Effector CD4-positive, alpha-beta T cell (primary cell): ENCODE measurements around the gene AP5Z1.
A peak's percentile ranks its signal among the peaks of the same experiment; 100 is the strongest.
"Not testable (repeated sequence)": the region's sequence is repeated elsewhere in the genome, so short reads cannot be mapped to it uniquely, and the experiment has no call there.

ENCODE experiments used
- DNase-seq: peaks from one replicate; pipeline ENCODE4 v3.0.0-alpha.2; 2020

Gene AP5Z1

GRCh38 chr7:4788627-4789189 lies 13.3 kb downstream of the AP5Z1 start:
- no peak for DNase-seq

- DNase-seq = no peak
Observed at GRCh38 chr7:4789194-4790077, 14.0 kb downstream of the AP5Z1 start.

- no peak for DNase-seq
Observed at GRCh38 chr7:4790078-4790465, 14.6 kb downstream of the AP5Z1 start.

- no peak for DNase-seq
Observed at GRCh38 chr7:4790516-4790991, 15.1 kb downstream of the AP5Z1 start.

- DNase-seq = no peak
Observed at GRCh38 chr7:4791101-4791737, 15.8 kb downstream of the AP5Z1 start.

GRCh38 chr7:4791738-4792536 lies 16.5 kb downstream of the AP5Z1 start:
- peak; percentile 70 for DNase-seq

GRCh38 chr7:4792537-4793126 lies 17.2 kb downstream of the AP5Z1 start:
- DNase-seq = no peak

GRCh38 chr7:4793385-4793993 lies 18.1 kb downstream of the AP5Z1 start:
- DNase-seq = not testable (repeated sequence)

GRCh38 chr7:4794171-4794570 lies 18.7 kb downstream of the AP5Z1 start:
- not testable (repeated sequence) for DNase-seq

GRCh38 chr7:4794591-4795350 lies 19.3 kb downstream of the AP5Z1 start:
- DNase-seq = no peak

GRCh38 chr7:4796453-4796852 lies 21.0 kb downstream of the AP5Z1 start:
- DNase-seq = no peak

- peak; percentile 43 for DNase-seq
Observed at GRCh38 chr7:4797858-4798705, 22.7 kb downstream of the AP5Z1 start.

- DNase-seq = no peak
Observed at GRCh38 chr7:4798706-4799235, 23.3 kb downstream of the AP5Z1 start.

- no peak for DNase-seq
Observed at GRCh38 chr7:4799508-4800268, 24.3 kb downstream of the AP5Z1 start.

- DNase-seq = no peak
Observed at GRCh38 chr7:4800487-4800886, 25.1 kb downstream of the AP5Z1 start.

GRCh38 chr7:4800926-4801838 lies 25.8 kb downstream of the AP5Z1 start:
- DNase-seq = no peak

GRCh38 chr7:4801839-4802231 lies 26.4 kb downstream of the AP5Z1 start:
- DNase-seq = no peak

- DNase-seq = not testable (repeated sequence)
Observed at GRCh38 chr7:4802577-4802976, 27.2 kb downstream of the AP5Z1 start.
